Measurements from ENCODE around the gene MYLK.

MYLK gene

DNA sequence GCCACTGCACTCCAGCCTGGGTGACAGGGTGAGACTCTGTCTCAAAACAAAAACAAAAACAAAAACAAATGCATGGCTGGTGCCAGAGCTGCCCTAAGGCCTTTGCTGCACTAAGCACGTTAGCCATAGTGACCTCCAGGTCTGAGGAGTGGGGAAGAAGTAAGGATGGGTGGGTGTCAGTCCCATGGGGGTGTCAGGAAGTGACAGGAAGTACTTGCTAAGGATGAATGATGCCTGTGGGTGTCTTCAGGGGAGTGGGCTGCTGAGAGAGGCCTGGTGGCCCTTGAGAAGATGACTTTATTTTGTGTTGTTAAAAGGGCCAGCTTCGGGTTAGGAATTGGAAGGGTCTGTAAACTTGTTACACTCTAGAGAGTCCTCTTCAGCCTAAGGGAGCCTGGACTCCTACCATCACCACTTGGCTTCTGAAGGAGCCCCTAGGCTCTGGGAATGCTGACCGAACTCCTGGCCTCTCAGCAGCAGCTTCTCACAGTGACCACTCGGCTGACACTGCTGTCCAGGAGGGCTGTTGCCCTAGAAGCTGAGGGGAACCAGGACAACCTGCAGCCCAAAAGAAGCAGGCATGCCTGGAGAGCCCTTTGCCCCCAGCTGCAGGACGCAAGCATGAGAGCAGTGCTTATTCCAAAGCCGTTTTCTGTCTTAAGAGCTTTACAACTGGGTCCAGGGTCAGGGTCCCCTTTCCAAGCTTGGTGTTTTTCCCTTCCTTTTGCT lies 116.4 kb downstream of the MYLK start:
- no peak for DNase-seq

DNA sequence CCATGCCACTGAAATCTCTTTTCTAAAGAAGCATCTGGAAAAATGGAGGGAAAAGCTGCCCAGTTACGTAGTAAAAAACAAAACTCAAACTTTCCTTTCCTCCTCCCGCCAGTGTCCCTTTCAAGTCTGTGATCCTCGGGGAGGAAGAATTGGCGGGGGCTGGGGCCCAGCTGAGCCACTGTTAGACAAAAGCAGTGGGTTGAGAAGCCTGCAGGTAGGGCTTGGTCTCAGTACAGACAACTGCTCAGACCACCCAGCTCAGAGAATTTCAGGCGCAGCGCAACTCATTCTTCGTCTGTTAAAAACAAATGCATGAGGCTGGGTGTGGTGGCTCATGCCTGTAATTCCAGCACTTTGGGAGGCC lies 117.1 kb downstream of the MYLK start:
- no peak for DNase-seq

DNA sequence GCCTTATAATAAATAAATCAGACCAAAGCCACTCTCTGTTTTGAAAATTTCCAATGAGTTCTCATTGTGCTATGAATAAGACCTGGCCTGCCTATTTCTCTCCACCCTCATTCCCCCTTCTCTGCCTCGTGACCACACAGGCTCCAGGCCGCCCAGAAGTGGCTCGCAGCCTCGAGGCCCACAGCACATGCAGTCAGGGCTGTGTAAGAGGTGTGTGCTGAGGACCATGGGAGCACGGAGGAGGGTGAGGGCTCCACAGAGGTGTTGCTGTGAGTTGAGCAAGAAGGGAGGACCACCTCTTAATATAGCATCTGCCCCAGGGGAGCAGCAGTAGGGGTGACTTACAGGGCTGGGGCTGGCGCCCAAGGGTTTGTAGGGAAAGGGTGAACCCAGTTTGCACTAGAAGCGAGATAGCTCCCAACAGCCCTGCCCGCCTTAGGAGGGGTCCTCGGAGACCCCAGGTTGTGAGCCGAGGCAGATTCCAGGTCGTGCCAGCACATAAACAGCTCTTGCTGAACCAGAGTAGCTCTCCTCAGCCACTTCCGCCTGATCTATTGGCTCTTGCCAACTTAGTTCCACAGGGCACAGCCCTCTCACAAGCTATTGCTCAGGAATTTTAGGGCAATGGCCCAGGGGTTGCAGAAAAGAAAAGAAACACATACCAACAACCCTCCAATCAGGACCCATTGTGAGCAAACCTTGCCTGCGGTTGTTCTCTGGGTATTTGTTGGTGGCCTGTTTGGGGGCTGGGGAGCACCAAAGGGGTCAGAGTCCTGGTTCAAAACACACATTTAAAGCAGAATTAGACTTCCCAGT lies 117.7 kb downstream of the MYLK start:
- no peak for DNase-seq

DNA sequence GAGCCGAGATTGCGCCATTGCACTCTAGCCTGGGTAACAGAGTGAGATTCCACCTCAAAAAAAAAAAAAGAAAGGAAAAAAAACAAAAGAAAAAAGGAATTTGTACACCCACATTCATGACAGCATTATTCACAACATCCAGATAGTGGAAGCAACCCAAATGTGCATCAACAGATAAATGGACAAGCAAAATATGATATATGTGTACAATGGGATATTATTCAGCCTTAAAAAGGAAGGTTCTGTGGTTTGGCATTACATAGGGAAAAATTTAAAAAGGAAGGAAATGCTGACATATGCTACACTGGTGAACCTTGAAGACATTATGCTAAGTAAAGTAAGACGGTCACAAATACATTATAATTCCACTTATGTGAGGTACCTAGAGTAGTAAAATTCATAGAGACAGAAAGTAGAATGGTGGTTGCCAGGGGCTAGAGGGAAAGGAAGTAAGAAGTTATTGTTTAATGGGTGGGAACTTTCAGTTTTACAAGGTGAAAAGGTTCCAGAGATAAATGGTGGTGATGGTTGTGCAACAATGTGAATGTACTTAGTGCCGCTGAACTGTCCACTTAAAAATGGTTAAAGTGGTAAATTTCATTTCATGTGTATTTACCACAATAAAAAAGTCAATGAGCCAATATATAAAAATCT lies 118.5 kb downstream of the MYLK start:
- DNase-seq: no peak

DNA sequence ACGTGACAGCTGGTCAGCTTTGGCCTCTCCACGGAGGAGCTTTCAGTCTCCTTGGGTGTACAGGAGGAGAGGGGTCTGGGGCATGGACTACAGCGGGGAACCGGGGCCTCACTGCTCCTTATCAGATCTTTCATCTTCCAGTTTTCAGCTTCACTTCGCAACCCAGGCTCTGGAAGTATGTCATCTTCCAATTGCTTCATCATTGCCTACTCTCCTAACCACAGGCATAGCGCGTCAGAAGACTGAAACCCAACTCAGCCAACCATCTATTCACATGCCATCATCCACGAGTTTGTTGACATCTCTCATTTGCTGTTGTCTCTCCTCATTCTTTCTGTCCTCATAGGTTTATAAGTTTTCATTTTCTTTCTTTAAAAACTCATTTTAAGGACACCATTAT lies 119.5 kb downstream of the MYLK start:
- no peak for DNase-seq

DNA sequence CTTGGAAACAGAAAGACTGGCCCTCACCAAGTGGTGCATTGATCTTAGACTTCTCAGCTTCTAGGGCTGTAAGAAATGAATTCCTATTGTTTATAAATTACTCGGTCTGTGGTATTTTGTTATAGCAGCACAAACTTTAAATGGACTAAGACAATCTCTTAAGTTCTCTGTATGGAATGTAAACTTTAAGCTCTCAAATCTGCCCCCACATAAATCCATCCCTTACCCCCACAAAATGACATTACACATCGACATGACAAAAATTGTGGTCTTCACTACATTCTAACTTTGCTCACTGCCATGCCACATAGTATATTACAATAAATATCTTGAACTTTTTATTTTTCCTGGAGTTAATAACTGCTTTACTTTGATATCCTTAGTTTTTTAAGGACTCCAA lies 121.3 kb downstream of the MYLK start:
- DNase-seq: no peak

DNA sequence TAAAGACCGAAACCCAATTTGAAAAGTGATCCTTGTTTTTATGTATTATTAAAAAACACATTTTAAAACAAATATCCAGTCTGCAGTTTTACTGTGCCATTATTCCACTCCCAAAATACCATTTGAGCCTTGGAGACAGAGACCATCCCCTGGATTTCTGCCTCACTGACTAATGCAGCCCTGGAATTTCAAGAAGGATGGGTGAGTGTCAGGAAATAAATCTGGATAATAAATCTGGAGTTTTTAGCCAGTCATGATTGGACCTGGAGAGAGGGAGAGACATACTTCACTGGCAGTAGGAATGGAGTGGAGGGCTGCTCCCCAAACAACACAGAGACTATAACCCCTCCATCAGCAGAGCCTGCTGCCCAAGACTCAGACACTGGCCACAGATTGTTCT lies 123.3 kb downstream of the MYLK start:
- no peak for DNase-seq

DNA sequence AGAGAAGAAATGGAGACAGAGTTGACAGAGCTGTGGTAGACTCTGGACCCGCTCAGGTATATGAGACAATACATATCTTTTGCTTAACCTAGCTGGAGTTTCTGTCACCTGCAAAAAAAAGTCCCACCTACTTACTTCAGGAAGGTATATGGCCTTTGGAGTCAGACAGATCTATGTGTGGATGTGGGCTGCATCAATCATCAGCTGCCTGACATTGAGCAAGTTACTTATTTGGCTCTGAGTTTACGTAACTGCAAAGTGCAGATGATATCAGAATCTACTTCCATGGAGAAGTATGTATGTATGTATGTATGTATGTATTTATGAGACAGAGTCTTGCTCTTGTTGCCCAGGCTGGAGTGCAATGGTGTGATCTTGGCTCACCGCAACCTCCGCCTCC lies 124.3 kb downstream of the MYLK start:
- DNase-seq: no peak

DNA sequence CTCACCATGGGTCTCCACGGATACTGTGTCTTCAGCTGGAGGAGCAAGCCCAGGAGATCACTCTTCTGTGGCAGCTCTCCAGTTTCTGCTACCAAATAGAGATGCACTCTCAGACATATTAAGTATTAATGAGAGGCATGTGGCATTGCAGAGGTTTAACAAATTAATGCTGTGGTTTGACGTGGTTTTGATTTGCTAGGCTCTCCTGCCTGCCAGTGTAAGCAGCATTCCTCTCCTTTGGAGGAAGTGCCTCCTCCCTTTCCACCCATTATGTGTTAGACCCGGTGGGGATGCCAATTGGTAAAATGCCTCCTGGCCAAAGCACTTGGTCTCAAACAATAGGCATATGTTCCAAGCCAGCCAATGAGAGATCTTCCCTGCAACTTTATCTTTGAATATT lies 124.8 kb downstream of the MYLK start:
- DNase-seq: no peak

DNA sequence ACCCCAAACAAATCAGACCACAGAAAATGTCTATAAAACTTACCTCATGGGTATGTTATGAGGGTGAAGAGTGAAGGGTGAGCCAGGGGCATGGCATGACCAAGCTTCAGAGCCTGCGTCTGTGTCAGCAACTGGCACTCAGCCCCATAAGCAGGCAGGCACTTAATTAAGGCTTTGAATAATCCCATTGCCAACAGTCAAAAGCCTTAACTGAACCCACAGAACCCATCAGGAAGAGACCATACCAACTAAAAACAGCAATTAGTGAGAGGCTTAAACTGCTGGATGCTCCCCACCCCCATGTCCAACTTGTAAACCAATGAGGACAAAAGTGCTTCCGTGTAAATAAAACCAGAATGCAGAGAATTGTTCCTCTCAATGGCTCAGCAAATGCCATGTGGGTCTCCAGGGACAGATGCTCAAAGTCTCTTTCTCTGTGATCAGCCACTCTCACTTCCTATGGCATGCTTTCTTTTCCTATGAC lies 126.0 kb downstream of the MYLK start:
- DNase-seq: no peak

DNA sequence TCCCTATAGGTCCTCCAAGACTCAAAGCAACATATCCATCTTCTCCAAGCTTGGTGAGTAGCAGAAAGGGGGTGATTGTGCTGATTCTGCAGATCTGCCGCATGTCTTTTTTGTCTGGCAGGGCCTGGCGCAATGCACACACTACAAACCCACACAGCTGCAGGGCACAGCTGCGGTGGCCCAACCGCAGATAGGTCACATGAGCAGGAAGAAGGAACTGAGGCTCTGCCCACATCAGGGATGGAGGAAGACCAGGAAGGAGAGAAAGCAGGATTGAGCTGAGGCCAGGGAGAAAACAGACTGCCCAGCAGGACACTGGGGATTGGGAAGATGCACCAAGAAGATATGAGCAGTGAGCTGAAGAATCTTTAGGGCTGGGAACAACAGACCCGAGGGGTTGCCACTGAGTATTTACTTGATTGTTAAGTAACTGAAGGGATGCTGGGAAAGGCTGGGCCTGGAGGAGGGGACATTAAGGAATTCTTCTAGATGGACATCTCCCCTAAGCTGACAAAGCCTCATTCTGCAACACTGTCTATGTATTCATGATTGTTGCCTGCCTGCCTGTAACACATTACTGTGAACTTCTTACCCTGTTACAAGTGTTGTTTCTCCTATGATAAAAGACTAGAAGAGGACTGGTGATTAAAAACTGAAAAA lies 126.7 kb downstream of the MYLK start:
- DNase-seq: no peak

DNA sequence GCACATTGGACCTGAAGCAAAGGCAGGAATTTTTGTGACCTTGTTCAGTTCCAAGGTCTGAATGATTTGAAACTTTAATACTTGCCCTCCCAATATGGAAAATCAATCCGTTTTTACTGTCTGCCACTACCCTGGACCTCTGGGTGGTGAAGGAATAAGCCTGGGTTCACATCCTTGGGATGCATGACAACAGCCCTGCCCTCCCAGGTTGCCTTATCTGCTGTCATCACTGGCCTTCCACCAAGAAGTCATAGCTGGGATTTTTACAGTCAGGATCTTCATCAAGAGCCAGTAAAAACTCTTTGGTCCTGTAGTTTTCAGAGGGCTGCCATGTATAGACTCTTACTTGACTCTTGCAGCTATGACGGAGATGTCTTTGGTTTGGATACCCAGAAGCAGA lies 128.6 kb downstream of the MYLK start:
- DNase-seq: no peak

DNA sequence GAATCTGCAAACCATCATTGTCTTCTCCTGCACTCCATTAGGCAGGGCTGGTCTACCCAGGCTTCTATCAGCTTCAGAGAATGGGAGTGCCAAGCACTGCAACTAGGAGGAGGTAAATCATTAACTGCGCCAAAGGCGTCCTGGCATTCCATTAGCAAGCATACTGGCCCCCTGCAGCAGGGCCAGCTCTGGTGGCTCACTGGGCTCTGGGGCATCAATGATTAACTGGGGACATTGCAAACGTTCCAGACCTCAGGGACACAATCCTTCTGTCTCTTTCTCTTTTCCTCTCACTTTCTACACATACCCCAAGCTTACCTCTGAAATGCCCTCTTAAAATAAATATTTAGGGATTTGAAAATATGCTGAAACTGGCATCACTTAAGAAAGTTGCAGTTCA lies 129.0 kb downstream of the MYLK start:
- no peak for DNase-seq

DNA sequence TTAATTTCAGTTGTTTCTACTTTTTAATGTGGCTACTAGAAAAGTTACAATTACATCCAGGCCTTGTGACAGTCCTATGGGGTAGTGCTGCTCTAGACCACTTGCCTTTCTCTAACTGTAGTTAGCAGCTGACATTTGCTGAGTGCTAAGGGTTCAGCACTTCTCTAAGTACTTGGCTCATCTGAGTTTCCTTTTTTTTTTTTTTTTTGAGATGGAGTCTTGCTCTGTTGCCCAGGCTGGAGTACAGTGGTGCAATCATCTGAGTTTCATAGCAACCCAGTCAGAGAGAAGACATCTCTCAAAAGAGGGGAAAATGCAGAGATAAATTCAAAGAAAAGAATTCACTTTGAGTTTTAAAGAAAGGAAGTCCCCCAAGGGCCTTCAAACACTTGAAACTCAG lies 130.8 kb downstream of the MYLK start:
- DNase-seq: no peak

DNA sequence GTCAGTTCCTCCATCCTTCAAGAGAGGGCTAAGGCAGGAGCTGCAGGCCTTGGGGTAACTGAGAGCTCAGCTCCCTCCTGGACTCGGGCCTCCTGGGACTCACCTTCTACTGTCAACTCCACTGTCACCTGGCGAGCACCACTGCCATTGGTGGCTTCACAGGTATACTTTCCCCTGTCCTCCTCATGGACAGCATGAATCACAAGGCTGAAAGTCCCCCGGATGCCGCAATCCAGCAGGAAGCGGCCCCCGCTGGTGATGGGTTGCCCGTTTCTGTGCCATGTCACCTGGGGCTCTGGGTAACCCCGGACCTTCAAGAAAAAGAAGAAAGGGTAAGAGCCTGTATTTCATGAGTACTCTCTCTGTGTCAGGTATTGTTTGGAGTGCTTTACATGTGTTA lies 131.9 kb downstream of the MYLK start:
- no peak for DNase-seq

DNA sequence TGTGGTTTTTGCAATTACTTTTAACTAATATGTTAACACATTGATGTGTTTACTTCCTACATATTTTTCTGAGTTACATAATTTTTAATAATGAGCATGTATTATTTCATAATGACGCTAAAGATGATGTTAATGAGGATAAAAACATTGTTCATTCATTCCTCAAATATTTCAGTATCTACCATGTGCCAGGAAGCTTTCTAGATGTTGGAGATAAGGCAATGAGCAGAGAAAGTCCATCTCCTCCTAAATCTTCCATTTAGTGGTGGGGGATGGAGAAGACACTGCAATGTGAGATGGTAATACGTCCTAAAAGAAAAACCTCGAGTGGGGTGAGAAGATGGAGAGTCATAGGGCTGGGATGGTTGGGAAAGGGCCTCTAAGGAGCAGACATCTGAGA lies 132.7 kb downstream of the MYLK start:
- DNase-seq: no peak

DNA sequence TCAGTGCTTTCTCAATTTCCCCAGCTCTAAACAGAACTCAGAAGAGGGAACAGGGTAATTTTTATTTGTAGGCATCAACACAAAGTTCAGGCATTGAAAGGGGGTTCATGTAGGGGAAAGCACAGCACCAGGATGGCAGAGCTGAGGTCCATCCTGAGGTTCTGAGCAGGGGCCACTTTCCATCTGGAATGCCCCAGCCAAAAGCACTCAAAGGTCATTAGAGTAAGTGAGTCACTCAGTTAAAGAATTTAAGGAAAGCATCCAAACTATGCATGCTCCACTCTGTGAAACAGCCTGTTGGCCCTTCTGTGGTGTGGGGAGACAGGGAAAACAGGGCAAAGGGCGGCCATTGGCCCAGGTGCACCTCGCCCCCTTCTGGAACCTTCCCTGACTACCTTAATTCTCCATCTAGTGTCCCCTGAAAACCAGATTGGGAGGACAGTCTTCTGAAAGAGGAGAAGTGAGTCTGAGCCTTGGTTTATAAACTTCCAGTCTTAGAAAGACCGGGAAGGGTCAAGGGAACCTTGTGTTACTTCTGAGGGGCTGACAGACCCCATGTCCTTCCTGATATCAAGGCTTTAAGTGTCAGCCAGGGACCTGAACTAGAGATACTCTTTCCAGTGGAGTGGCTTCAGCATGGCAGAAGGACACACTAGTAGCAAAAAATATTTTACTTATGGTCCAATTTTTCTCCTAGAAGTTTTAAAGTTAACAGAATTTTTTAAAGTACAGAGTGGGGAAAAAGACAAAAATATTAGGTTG lies 133.3 kb downstream of the MYLK start:
- no peak for DNase-seq

DNA sequence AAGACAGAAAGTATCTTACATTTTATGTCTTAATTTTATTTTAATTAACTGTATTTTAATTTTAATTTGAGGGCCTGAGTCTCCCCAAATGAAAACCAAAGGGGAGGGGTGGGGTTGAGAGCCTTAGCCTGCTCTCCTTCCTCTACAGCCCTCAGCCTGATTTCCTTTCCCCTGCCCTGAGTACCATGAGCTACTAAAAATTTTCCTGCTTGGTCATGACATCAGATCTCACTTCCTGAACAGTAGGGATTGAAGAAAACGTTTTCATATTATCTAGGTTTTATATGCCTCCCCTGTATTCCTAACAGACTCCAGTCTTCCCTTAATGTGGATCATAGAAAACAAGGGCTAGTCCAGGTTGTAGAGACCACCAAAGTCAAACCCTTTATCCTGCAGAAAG lies 133.9 kb downstream of the MYLK start:
- DNase-seq: no peak

DNA sequence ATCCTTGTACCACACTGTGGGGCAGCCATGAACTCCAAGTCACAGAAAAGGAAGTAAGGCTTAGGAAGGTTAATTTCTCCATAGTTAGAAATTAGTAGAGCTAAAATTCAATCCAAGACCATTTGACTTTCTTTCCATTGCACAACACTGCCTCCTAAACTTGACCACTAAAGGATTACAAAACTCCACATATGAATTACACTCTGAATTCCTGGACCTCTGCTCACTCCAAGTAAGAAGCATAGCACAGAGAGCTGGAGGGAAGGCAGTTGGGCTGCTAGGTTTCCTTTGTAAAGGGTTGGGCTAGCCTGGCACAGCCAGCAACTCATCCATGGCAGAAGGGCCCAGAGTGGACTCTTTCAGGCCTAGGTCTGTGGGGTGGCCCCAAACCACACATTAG lies 134.4 kb downstream of the MYLK start:
- no peak for DNase-seq

DNA sequence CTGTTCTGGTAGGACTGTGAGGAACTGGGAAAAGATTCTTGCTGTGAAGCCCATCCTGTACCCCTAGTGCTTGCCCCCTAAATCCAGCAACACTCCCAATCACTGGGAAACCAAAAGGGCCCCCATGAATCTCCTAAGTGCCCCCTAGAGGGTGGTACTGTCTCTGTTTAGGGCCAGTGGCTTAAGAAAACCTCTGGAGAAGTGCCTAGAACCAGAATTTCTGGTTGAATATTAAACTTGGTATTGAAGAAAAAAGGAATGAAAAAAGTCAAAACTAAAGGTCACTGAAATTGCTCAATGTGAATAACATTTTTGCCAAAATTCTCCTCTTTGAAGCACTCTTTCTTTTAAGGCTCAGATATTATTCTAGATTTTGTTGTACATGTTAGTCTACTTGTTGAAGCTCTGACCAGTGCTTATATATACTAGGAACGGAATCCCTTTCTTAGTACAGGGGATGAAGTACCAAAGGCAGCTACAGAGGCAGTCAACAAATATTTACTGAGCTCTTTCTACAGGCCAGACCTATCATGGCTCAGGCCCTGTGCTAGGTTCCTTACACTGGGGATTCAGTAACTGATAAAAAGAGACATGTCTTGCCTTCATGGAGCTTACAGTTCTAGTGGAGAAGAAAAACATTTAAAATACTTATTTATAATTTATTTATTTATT lies 138.8 kb downstream of the MYLK start:
- DNase-seq: no peak

DNA sequence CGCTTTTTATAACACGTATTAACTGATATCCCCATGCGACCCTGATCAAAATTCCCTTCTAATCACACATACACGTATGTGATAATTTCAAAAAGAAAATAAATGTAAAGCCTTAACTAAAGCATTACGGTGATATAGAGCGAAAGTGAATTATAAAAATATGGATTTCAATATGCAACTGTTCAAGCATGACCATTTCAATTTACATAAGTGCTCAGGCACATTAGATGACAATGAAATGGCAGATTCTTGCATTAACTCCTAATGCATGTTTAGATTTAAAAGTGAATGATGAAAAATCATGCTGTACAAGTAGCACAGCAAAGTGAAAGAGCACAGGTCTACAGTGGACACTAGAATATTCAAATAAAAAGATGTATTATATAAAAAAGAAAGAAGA lies 140.1 kb downstream of the MYLK start:
- DNase-seq: no peak

DNA sequence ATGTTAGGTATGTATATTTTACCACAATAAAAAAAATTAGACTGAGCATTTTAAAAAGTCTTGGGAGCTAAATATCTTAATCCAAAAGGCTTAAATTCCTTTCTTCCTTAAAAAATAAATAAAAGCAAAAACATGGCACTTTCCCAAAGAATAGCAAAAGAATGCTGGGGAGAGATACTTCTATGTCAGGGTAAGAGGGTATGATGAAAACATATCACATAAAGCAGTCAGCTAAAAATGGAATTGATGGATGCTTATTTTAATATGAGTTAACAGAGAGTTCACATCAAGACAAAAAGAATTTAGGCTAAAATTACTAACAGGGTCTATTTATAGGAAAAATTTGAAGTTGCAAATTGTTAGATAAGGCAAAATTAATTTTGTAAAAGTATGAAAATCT lies 141.0 kb downstream of the MYLK start:
- DNase-seq: no peak

Measured in CD4-positive, alpha-beta T cell treated with Interleukin-17A for 4 hours (primary cell).